C4-2B (cell line): ENCODE results near the gene CSNK1D.

ENCODE experiments used
- H3K27ac ChIP-seq: fragments of 450-650 bp; 2 replicates; pipeline ENCODE4 v1.5.1; 2017
- CTCF ChIP-seq: fragments of 450-650 bp; conservative IDR thresholded peaks from 2 replicates; pipeline ENCODE4 v1.5.1; 2017; ENCODE audit warnings: mild to moderate bottlenecking
- ZFX ChIP-seq: fragments of 450-650 bp; IDR thresholded peaks from 2 replicates; pipeline ENCODE4 v1.6.1; 2017

The CSNK1D gene

GRCh38 chr17:82318772-82319606 lies 45.5 kb upstream of the CSNK1D start:
- TF ChIP-seq ZFX (no peak), CTCF (no peak)
- no peak overlapping the region for H3K27ac ChIP-seq

GRCh38 chr17:82318169-82318498 lies 44.6 kb upstream of the CSNK1D start:
- no peak for TF ChIP-seq ZFX
- TF ChIP-seq CTCF = no peak
- H3K27ac ChIP-seq = no peak overlapping the region

- H3K27ac ChIP-seq = no peak within 1 kb of the TSS
- TF ChIP-seq CTCF (no peak), ZFX (no peak)
Measured at GRCh38 chr17:82317394-82318168, 44.1 kb upstream of the CSNK1D start, which contains the start of gene CD7. Gene CD7, minus strand, starts transcription at chr17:82317608. Its CDS starts 113 bp downstream, at chr17:82317495.

- no peak overlapping the region for H3K27ac ChIP-seq
- TF ChIP-seq ZFX (no peak), CTCF (no peak)
Measured at GRCh38 chr17:82316651-82317393, 43.3 kb upstream of the CSNK1D start.

- H3K27ac ChIP-seq = no peak overlapping the region
- TF ChIP-seq CTCF (no peak), ZFX (no peak)
Measured at GRCh38 chr17:82315703-82316358, 42.3 kb upstream of the CSNK1D start.

- no peak overlapping the region for H3K27ac ChIP-seq
- TF ChIP-seq ZFX = no peak
- TF ChIP-seq CTCF = no peak
Measured at GRCh38 chr17:82314727-82315605, 41.5 kb upstream of the CSNK1D start.
